ENCODE measurements around the gene PRR18. TPM values are rescaled to one million over a fixed set of nuclear protein-coding genes. Genes with fewer than 3 reads are reported as not detected.

Gene PRR18
- total RNA-seq (2021), result 0.11 TPM in 1 of 2 replicates, not detected in the other
- long read RNA-seq, result 0 reads

GRCh38 chr6:166308033-166308768 lies at the start of gene PRR18:
Gene PRR18 (minus strand): TSS chr6:166308392. CDS start chr6:166308142, 250 bp downstream.
- no peak within 1 kb of the TSS for H3K4ac ChIP-seq (ENCODE audit: low read depth, low read length)
- no CpG with 5 or more reads among the region's 74 CpGs for WGBS (ENCODE audit: extremely low coverage, insufficient read length, low lambda C conversion rate)
- no peak within 1 kb of the TSS for H4K5ac ChIP-seq (ENCODE audit: insufficient read length, low read depth, low read length)
- peaks cover 0 to 3% of the 10 kb centered on the region in 2 experiments; a peak in 1 of 5 replicates for H3K9me3 Mint-ChIP-seq
- no peak within 1 kb of the TSS for H3K56ac ChIP-seq (ENCODE audit: insufficient read length, low read depth, low read length)
- H2AK5ac ChIP-seq (ENCODE audit: insufficient read length, low read length), result no peak within 1 kb of the TSS
- H3K4me3 Mint-ChIP-seq, result peak within 1 kb of the TSS; percentile 50 to 73
- no peak within 1 kb of the TSS for H4K8ac ChIP-seq (replicated peaks; ENCODE audit: insufficient read length, low read depth, low read length)
- H2BK20ac ChIP-seq (ENCODE audit: low read depth, low read length, poor library complexity, severe bottlenecking), result no peak within 1 kb of the TSS
- H2BK120ac ChIP-seq (ENCODE audit: low read depth, low read length, poor library complexity, severe bottlenecking), result no peak within 1 kb of the TSS
- H4K91ac ChIP-seq (ENCODE audit: insufficient read length, low read depth, low read length), result no peak within 1 kb of the TSS
- no peaks in the 10 kb centered on the region; a peak in 1 of 7 replicates for H3K36me3 Mint-ChIP-seq (ENCODE audit: insufficient read depth in 1 of 3, low read depth in 3 of 3)
- no peak within 1 kb of the TSS for H3K18ac ChIP-seq (ENCODE audit: insufficient read length, low read depth, low read length)
- H3T11ph ChIP-seq (ENCODE audit: low read length), result no peak within 1 kb of the TSS
- H4K20me1 ChIP-seq (ENCODE audit: control insufficient read depth, insufficient read depth, insufficient read length), result no peaks in the 10 kb centered on the region
- no peaks in the 10 kb centered on the region; the same call in 1 of the 2 replicates for H3K4me1 ChIP-seq (ENCODE audit: insufficient read depth, low read length)
- H3K79me1 ChIP-seq (ENCODE audit: insufficient read depth, low read depth, low read length, poor library complexity, severe bottlenecking), result no peaks in the 10 kb centered on the region
- DNase-seq, result peak; percentile 51
- H3K9me3 ChIP-seq (ENCODE audit: control insufficient read depth, low read depth, low read length), result no peaks in the 10 kb centered on the region
- no peak within 1 kb of the TSS for H3K27ac ChIP-seq (ENCODE audit: insufficient read length, low read depth, low read length)
- no peak within 1 kb of the TSS for H2BK15ac ChIP-seq (ENCODE audit: low read depth, low read length)
- peak within 1 kb of the TSS; percentile 75 for H3K4me2 ChIP-seq (ENCODE audit: insufficient read depth, insufficient read length, low read length)
- H3K27ac Mint-ChIP-seq, result no peak within 1 kb of the TSS
- H2AFZ ChIP-seq (ENCODE audit: low read length), result no peak within 1 kb of the TSS
- H3K23me2 ChIP-seq (ENCODE audit: insufficient read length, low read depth, low read length, poor library complexity, severe bottlenecking), result peaks cover 17% of the 10 kb centered on the region
- no peak within 1 kb of the TSS for H2BK12ac ChIP-seq (ENCODE audit: insufficient read length, low read depth, low read length)
- H3K23ac ChIP-seq (ENCODE audit: insufficient read length, low read depth, low read length), result no peak within 1 kb of the TSS
- no peak for TF ChIP-seq CTCF (conservative IDR thresholded peaks at IDR 0.05)
- H3K4me1 Mint-ChIP-seq, result peaks cover 4 to 7% of the 10 kb centered on the region in 2 experiments
- H3K79me2 ChIP-seq (ENCODE audit: insufficient read depth, low read length), result no peaks in the 10 kb centered on the region
- H3K27me3 ChIP-seq (ENCODE audit: insufficient read depth, low read length), result peaks cover 29% of the 10 kb centered on the region; the same call in 1 of the 2 replicates
- no peak within 1 kb of the TSS for H3K9ac ChIP-seq (ENCODE audit: extremely low read depth, insufficient read length, low read length)
- no peak within 1 kb of the TSS for H2BK5ac ChIP-seq (ENCODE audit: insufficient read length, low read length)
- H3K14ac ChIP-seq (ENCODE audit: insufficient read depth, low read length), result peak within 1 kb of the TSS; percentile 88; the same call in 1 of the 2 replicates
- H3K27me3 Mint-ChIP-seq (ENCODE audit: low read depth), result peaks cover 73% of the 10 kb centered on the region
